Caco-2 (cell line): ENCODE data around the gene PRKAG2. TPM values are rescaled to one million over a fixed set of nuclear protein-coding genes. Genes with fewer than 3 reads are reported as not detected.

ENCODE experiments used
- BruUV-seq: library from RNA; stranded (reverse); fragments of 400-500 nt; replicated peaks from 2 replicates; lab custom pipeline; 2021; lab: Mats Ljungman, UMichigan
- CTCF ChIA-PET: fragments of 300-600 bp; sonication (Branson Sonifier 250); formaldehyde crosslinking; loops from one replicate; lab custom pipeline; 2022; ENCODE audit warnings: antibody characterized with exemption; lab: Charles Lee
- POLR2A ChIA-PET: fragments of 300-600 bp; sonication (Branson Sonifier 250); formaldehyde crosslinking; loops from one replicate; lab custom pipeline; 2022; ENCODE audit warnings: antibody characterized with exemption; lab: Charles Lee
- DNase-seq, 2 experiments: peaks; one replicate each; pipeline versions ENCODE4 v3.0.0 to v3.0.0-alpha.2; 2020 to 2022
- H3K27me3 ChIP-seq: replicated peaks from 2 replicates; pipeline ENCODE4 v1.6.0; 2011; ENCODE audit warnings: low read length; ENCODE audit not compliant: control insufficient read depth, insufficient read depth
- H3K36me3 ChIP-seq: 2 replicates; pipeline ENCODE4 v1.5.1; 2011; ENCODE audit warnings: low read length; ENCODE audit not compliant: control insufficient read depth, insufficient read depth
- H3K4me1 ChIP-seq: fragments of 250-450 bp; sonication (Bioruptor Pico); 2 replicates; pipeline ENCODE4 v1.5.1; 2020; ENCODE audit warnings: mild to moderate bottlenecking
- H3K4me3 ChIP-seq: 2 replicates; pipeline ENCODE4 v1.5.1; 2011; ENCODE audit warnings: low read depth, mild to moderate bottlenecking, control low read depth, low read length
- H3K9me3 ChIP-seq: fragments of 250-450 bp; sonication (Bioruptor Pico); 2 replicates; pipeline ENCODE4 v1.5.1; 2020; ENCODE audit warnings: mild to moderate bottlenecking, moderate library complexity
- H3K27ac Mint-ChIP-seq: one replicate; pipeline ENCODE4 v1.8.0; 2022; ENCODE audit warnings: mixed read lengths; ENCODE audit not compliant: unreplicated experiment
- H3K27me3 Mint-ChIP-seq: one replicate; pipeline ENCODE4 v1.8.0; 2022; ENCODE audit warnings: mixed read lengths; ENCODE audit not compliant: insufficient read depth, unreplicated experiment
- H3K36me3 Mint-ChIP-seq: one replicate; pipeline ENCODE4 v1.8.0; 2022; ENCODE audit warnings: mild to moderate bottlenecking, mixed read lengths; ENCODE audit not compliant: insufficient read depth, unreplicated experiment
- H3K4me1 Mint-ChIP-seq: one replicate; pipeline ENCODE4 v1.8.0; 2022; ENCODE audit warnings: low read depth, mixed read lengths; ENCODE audit not compliant: unreplicated experiment
- H3K4me3 Mint-ChIP-seq: one replicate; pipeline ENCODE4 v1.8.0; 2022; ENCODE audit warnings: mild to moderate bottlenecking, moderate library complexity, mixed read lengths; ENCODE audit not compliant: unreplicated experiment
- H3K9me3 Mint-ChIP-seq: one replicate; pipeline ENCODE4 v1.8.0; 2022; ENCODE audit warnings: mixed read lengths; ENCODE audit not compliant: unreplicated experiment
- intact Hi-C: fragments of 100-400 bp; cut with micrococcal nuclease; formaldehyde crosslinking; loops from one replicate; pipeline ENCODE4 v1.10.0; 2022; ENCODE audit not compliant: unreplicated experiment
- total RNA-seq: library from RNA; stranded (reverse); gene quantifications from 2 replicates; pipeline ENCODE4 v1.2.3, GENCODE V29; 2022
- TF ChIP-seq, protein P1 (sequence below), 2 experiments: fragments of 200-600 bp in 1 of 2; IDR thresholded peaks; 1 replicate in 1 of 2; 2 replicates in 1 of 2; pipeline versions ENCODE4 v1.5.1 to v1.8.0; 2011 to 2022; ENCODE audit warnings: antibody characterized with exemption in 1 of 2, control low read depth in 1 of 2, inconsistent platforms in 1 of 2, low read depth in 1 of 2, low read length in 1 of 2, mild to moderate bottlenecking in 1 of 2, moderate library complexity in 1 of 2; ENCODE audit not compliant: insufficient read depth in 1 of 2, severe bottlenecking in 1 of 2, unreplicated experiment in 1 of 2

PRKAG2 gene
- total RNA-seq, 1 experiment from 2014 or later = 15.9 TPM

GRCh38 chr7:151905353-151905752, 28.4 kb upstream of the PRKAG2 start:
- CTCF ChIA-PET = no interaction called here
- BruUV-seq = no TSS peak
- no peaks in the 10 kb centered on the region for H3K36me3 Mint-ChIP-seq
- Histone ChIP-seq H3K4me1 (no peaks in the 10 kb centered on the region), H3K36me3 (no peaks in the 10 kb centered on the region), H3K27me3 (no peaks in the 10 kb centered on the region), H3K4me3 (no peak overlapping the region), H3K9me3 (no peaks in the 10 kb centered on the region)
- H3K4me1 Mint-ChIP-seq = no peaks in the 10 kb centered on the region
- peak in 1 of 2 experiments; percentile 12 for DNase-seq
- TF ChIP-seq, protein P1, sequence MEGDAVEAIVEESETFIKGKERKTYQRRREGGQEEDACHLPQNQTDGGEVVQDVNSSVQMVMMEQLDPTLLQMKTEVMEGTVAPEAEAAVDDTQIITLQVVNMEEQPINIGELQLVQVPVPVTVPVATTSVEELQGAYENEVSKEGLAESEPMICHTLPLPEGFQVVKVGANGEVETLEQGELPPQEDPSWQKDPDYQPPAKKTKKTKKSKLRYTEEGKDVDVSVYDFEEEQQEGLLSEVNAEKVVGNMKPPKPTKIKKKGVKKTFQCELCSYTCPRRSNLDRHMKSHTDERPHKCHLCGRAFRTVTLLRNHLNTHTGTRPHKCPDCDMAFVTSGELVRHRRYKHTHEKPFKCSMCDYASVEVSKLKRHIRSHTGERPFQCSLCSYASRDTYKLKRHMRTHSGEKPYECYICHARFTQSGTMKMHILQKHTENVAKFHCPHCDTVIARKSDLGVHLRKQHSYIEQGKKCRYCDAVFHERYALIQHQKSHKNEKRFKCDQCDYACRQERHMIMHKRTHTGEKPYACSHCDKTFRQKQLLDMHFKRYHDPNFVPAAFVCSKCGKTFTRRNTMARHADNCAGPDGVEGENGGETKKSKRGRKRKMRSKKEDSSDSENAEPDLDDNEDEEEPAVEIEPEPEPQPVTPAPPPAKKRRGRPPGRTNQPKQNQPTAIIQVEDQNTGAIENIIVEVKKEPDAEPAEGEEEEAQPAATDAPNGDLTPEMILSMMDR (IDR thresholded peaks at IDR 0.05; ENCODE audit: insufficient read depth in 1 of 2, low read depth in 1 of 2, low read length in 1 of 2, severe bottlenecking in 1 of 2, unreplicated experiment in 1 of 2) = no peak
- H3K9me3 Mint-ChIP-seq = no peaks in the 10 kb centered on the region
- intact Hi-C loops = no loop called here
- H3K27ac Mint-ChIP-seq = no peak overlapping the region
- H3K4me3 Mint-ChIP-seq = no peak overlapping the region
- peaks cover 8% of the 10 kb centered on the region for H3K27me3 Mint-ChIP-seq
- POLR2A ChIA-PET = no interaction called here

GRCh38 chr7:151904270-151904669, 27.4 kb upstream of the PRKAG2 start:
- Mint-ChIP-seq H3K27me3 (peaks cover 15% of the 10 kb centered on the region), H3K4me3 (no peak overlapping the region), H3K9me3 (no peaks in the 10 kb centered on the region), H3K36me3 (no peaks in the 10 kb centered on the region), H3K4me1 (no peaks in the 10 kb centered on the region), H3K27ac (no peak overlapping the region)
- no peak overlapping the region for H3K4me3 ChIP-seq
- H3K27me3 ChIP-seq = no peaks in the 10 kb centered on the region
- H3K36me3 ChIP-seq = no peaks in the 10 kb centered on the region
- POLR2A ChIA-PET = no interaction called here
- intact Hi-C loops = no loop called here
- no peaks in the 10 kb centered on the region for H3K9me3 ChIP-seq
- BruUV-seq = no TSS peak
- TF ChIP-seq, protein P1 (IDR thresholded peaks at IDR 0.05; ENCODE audit: insufficient read depth in 1 of 2, low read depth in 1 of 2, low read length in 1 of 2, severe bottlenecking in 1 of 2, unreplicated experiment in 1 of 2) = no peak
- CTCF ChIA-PET = no interaction called here
- no peaks in the 10 kb centered on the region for H3K4me1 ChIP-seq
- peak in 1 of 2 experiments; percentile 16 for DNase-seq

DNA sequence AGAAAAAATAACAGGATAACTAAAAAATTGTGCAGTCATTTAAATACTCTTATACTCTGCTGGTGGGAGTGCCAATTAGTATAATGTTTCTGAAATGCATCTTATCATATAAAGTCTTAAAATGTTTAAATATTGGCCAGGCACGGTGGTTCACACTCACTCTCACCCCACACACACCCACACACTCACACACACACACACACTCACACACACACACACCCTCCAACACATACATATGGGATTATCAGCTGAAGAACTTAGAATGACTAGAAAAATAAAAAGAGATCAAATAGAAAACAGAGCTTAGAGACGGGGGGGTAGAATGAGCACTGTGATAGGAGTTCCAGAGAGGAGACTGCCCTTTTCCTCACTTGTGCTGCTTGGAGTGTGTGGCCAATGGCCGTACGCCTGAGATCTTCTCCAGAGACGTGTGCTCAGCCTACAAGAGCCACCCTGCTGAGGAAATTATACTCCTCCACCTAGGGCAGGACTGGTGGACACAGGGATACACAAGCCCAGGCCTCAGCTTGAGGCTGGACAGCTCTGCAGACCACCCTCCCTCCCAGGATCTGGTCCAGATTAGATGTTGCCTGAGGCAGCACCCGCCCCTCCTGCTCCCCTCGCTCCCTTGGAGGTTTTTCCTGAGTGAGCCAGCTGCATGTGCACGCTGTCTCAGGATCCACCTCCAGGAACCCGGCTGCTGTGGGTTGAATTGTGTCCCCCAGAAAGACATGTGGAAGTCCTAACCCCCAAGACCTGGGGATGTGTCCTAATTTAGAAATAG, 26.5 kb upstream of the PRKAG2 start:
- no peak overlapping the region for H3K27ac Mint-ChIP-seq
- H3K9me3 Mint-ChIP-seq = no peaks in the 10 kb centered on the region
- Histone ChIP-seq H3K4me3 (no peak overlapping the region), H3K9me3 (no peaks in the 10 kb centered on the region), H3K36me3 (no peaks in the 10 kb centered on the region), H3K4me1 (no peaks in the 10 kb centered on the region), H3K27me3 (no peaks in the 10 kb centered on the region)
- ChIA-PET POLR2A (no interaction called here), CTCF (no interaction called here)
- H3K27me3 Mint-ChIP-seq = peaks cover 14% of the 10 kb centered on the region
- TF ChIP-seq, protein P1 (IDR thresholded peaks at IDR 0.05; ENCODE audit: insufficient read depth in 1 of 2, low read depth in 1 of 2, low read length in 1 of 2, severe bottlenecking in 1 of 2, unreplicated experiment in 1 of 2) = no peak
- H3K4me3 Mint-ChIP-seq = no peak overlapping the region
- BruUV-seq = no TSS peak
- intact Hi-C loops = no loop called here
- H3K4me1 Mint-ChIP-seq = no peaks in the 10 kb centered on the region
- DNase-seq = peak in 1 of 2 experiments; percentile 8
- no peaks in the 10 kb centered on the region for H3K36me3 Mint-ChIP-seq
